GM12891 (cell line): ENCODE results near the gene PEF1.

Experiments
- DNase-seq: peaks from one replicate; pipeline ENCODE4 v3.0.0; 2011; ENCODE audit warnings: low spot score; ENCODE audit not compliant: insufficient read length
- FAIRE-seq: peaks from 2 replicates; lab custom pipeline; 2011; peaks lifted over from hg19 to GRCh38; lab: Jason Lieb, UNC
- PAX5 ChIP-seq: IDR thresholded peaks from 2 replicates; pipeline ENCODE4 v1.6.1; 2011; ENCODE audit warnings: low read length, moderate library complexity, mild to moderate bottlenecking; ENCODE audit not compliant: insufficient read depth, severe bottlenecking
- POLR2A ChIP-seq: IDR thresholded peaks from 2 replicates; pipeline ENCODE4 v1.6.1; 2011; ENCODE audit warnings: low read depth, low read length, control low read depth
- POLR2AphosphoS5 ChIP-seq: IDR thresholded peaks from 2 replicates; pipeline ENCODE4 v1.6.1; 2011; ENCODE audit warnings: low read depth, low read length, control low read depth
- POU2F2 ChIP-seq: IDR thresholded peaks from 2 replicates; pipeline ENCODE4 v1.6.1; 2011; ENCODE audit warnings: low read depth, mild to moderate bottlenecking, control low read depth, low read length, moderate library complexity
- SPI1 ChIP-seq: IDR thresholded peaks from 2 replicates; pipeline ENCODE4 v1.6.1; 2011; ENCODE audit warnings: low read depth, low read length, control low read depth
- TAF1 ChIP-seq: IDR thresholded peaks from 2 replicates; pipeline ENCODE4 v1.6.1; 2011; ENCODE audit warnings: low read depth, low read length, control low read depth

Gene PEF1

DNA sequence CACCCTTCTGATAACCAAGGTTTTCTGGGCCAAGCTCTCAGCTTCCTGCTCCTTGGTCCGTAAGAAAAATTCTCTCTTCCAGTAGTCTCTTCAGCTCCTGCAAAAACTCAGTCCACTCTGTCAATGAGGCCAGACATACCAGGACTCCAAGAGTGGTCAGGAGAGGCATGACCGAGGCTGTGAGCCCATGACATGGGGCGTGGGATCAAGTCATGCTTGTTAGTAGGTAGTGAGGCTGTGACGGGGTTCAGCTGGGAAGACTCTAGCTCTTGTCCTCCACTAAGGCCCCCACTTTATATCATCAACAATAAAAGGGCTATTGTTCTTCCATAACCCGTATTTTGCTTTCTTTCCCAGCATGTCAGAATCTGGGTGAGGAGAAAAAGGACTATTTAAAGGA lies 37.3 kb downstream of the PEF1 start:
- no peak for TF ChIP-seq POLR2A
- no peak for TF ChIP-seq POU2F2
- TF ChIP-seq PAX5 = no peak
- no peak for TF ChIP-seq POLR2AphosphoS5
- no peak for TF ChIP-seq TAF1
- no peak for TF ChIP-seq SPI1
- DNase-seq (no peak), FAIRE-seq (no peak)

DNA sequence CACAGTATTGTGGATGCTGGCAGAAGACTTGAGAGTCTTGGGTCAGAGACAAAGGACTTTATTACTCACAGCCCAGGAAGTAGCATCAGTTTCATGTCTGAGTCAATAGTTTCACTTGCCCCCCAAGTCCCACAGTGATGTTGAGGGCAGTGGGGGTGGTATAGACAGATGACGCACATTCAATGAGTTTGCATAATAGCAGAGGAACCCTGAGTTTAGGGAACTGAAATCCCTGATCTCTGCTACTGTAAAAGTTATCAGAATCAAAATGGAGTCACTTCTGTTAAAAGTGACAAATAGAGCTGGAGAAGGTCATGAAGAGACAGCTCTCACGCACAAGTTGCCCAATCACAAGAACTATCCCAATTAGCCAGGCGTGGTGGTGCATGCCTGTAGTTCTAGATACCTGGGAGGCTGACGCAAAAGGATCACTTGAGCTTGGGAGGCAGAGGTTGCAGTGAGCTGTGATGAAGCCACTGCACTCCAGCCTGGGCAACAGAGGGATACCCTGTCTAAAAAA lies 38.7 kb downstream of the PEF1 start:
- no peak for TF ChIP-seq POLR2A
- TF ChIP-seq POU2F2 = peak; percentile 99
- peak; percentile 98 for TF ChIP-seq SPI1
- no peak for TF ChIP-seq POLR2AphosphoS5
- no peak for TF ChIP-seq PAX5
- TF ChIP-seq TAF1 = peak; percentile 45; the same call in 1 of the 2 replicates
- peak; percentile 64 for DNase-seq
- FAIRE-seq = peak; percentile 97

DNA sequence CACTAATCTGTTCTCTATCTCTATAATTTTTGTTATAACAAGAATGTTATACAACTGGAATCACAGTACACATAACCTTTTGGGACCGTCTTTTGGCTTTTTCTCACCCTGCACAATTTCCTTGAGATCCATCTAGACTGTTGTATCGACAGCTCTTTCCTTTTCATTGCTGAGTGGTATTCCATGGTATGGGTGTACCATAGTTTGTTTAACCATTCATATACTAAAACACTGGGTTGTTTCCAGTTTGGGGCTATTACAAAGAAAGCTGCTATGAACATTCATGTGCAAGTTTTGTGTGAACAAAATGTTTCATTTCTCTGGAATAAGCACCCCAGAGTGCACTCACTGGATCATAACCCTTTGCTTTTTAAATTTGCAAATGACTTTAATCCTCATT lies 42.6 kb downstream of the PEF1 start:
- DNase-seq (no peak), FAIRE-seq (no peak)
- TF ChIP-seq TAF1 (no peak), POU2F2 (no peak), PAX5 (no peak), POLR2AphosphoS5 (no peak), POLR2A (no peak), SPI1 (no peak)

DNA sequence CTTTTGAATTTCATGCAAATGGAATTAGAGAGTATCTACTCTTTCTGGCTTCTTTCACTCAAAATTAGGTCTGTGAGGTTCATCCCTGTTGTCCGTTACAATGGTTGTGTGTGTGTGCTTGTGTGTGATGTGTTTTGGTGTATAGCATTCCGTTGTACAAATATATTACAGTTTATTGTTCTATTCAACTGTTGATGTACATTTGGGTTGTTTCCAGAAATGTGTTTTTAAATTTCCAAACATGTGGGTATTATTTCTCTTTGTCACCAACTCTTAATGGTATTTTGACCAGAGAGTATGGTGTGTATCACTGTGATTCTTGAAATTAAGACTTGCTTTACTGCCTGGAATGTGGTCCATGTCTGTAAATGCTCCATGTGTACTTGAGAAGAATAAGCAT lies 44.0 kb downstream of the PEF1 start:
- TF ChIP-seq POU2F2 (no peak), POLR2AphosphoS5 (no peak), POLR2A (no peak), TAF1 (no peak), PAX5 (no peak), SPI1 (no peak)
- FAIRE-seq (no peak), DNase-seq (no peak)

DNA sequence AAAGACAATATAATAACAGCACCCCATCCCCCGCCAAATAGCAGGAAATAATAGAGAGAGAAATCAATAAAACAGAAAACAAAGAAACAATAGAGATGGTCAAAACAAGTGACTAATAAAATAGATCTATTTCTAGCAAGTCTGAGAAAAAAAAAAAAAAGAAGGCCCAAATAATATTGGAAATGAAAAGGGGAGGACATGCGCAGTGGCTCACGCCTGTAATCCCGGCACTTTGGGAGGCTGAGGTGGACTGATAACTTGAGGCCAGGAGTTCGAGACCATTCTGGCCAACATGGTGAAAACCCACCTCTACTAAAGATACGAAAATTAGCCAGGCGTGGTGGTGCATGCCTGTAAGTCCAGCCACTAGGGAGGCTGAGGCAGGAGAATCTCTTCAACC lies 45.7 kb downstream of the PEF1 start:
- TF ChIP-seq POU2F2 (no peak), POLR2AphosphoS5 (no peak), SPI1 (no peak), TAF1 (no peak), POLR2A (no peak), PAX5 (no peak)
- FAIRE-seq (no peak), DNase-seq (no peak)

DNA sequence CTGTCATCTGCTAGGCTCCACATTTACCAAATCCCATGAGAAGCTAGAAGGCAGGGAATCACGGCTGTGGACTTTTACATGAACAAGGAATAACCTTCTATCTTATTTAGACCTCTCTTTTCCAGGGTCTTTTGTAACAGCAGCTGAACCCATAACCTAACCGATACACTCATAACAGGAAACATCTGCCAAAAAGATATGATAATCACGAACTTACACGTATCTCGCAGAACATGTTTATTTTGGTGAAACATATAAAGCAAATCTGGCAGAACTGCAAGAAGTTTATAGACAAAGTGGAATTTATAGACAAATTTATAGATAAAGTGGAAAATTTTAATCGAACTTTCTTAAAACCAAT lies 48.0 kb downstream of the PEF1 start:
- FAIRE-seq (peak; percentile 40), DNase-seq (no peak)
- TF ChIP-seq POU2F2 (no peak), PAX5 (no peak), SPI1 (no peak), TAF1 (no peak), POLR2AphosphoS5 (no peak), POLR2A (no peak)

DNA sequence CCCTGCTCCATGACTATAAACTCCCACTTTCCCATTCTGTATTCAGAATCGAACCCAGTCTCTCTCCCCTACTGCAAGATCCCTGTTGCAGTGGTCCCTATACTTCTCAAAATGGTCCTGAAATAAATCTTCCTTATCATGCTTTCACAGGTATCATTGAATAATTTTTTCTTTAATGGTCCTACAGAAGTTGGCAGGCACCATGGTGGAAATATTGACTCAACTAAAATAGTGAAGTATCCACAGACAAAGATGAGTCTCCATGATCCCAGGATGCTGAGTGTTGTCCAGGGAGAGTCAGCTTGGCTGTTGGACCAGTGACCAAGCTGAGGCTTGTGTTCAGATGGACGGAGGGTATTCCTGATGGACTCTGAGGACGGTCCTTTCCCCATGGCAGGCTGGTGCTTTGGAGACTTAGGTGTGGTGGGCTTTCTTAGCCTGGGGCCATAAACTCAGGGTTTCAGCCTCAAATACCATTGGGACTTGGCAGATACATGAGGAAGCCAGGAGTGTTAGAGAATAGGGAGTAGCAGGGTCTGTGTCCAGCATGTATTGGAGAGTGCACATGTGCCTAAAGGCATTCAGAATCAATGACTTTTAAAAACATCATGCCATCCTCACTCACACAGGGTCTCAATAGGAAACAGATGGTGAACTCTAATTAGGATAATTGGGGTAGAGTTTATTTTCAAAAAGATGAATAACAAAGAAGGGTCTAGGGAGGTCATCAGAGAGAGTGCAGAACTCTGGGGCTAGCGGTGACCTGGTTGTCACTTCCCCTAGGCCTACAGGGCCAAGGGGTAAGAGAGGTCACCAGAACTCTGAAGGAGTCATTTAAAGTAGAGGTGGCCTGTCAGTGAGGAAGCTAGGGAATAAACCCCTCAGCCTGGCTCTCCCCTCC lies 48.6 kb downstream of the PEF1 start:
- no peak for DNase-seq
- FAIRE-seq = no peak
- TF ChIP-seq SPI1 = peak; percentile 22; the same call in 1 of the 2 replicates
- TF ChIP-seq POLR2A = no peak

DNA sequence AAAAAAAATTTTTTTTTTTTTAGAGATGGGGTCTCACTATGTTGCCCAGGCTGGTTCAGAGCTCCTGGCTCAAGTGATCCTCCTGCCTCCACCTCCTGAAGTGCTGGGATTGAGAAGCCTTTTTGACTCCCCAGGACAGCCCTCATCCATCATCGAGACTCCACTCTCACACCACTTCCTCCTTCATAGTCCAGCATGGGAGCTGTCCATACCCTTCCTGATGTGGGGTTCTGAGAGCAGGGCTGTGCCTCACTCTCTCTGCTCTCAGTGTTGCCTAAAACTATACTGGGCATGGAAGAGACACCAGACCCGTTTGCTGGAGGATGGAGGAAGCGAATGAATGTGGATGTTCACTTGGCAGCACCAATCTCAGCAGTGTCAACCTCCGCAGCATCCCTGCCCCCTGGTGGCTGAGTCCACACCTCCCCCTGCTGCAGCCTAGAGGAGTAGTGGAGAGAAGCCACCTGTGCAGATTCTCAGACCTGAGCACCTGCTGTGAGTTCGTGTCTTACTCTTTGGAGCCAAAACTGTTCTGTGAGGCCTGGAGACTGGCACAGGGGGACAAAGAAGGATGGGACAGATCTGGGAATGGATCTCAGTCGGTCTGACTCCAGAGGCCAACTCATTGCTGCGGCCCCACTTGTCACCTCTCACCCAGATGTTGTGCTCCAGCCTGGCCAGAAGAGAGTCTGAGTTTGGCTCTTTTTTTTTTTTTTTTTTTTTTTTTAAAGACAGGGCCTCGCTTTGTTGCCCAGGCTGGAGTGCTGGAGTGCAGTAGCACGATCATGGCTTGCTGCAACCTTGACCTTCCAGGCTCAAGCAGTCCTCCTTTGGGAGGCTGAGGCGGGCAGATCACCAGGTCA lies 50.7 kb downstream of the PEF1 start:
- peak; percentile 73 for DNase-seq
- peak; percentile 95 for FAIRE-seq
- TF ChIP-seq TAF1 (no peak), SPI1 (peak; percentile 55)

DNA sequence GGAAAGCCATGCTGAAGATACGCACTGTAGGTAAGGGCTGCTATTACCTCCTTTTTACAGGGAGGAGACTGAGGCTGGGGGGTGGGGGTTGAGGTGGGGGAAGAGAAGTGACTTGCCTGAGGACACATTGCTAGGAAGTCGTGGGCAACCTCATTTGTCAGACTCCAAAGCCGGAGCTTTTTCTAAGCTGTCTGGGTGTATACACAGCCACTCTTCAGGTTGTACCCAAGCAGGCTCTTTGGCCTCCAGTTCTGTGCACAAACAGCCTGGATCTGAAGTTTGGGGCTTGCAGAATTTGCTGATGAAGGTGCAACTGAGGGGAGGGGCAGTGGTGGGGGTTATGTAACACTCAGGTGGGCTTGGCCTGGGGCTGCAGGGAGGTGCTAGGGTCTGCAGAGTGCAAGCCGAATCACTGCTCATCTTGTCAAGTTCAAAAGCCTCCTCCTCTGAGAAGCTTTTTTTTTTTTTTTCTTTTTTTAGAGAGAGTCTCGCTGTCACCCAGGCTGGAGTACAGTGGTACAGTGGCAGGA lies 51.5 kb downstream of the PEF1 start:
- FAIRE-seq = no peak

More for the DNA sequence above, 51.5 kb downstream of the PEF1 start:
- no peak for DNase-seq
- TF ChIP-seq SPI1 = no peak
- TF ChIP-seq POLR2A = no peak
- TF ChIP-seq POU2F2 = no peak
- no peak for TF ChIP-seq PAX5
- TF ChIP-seq TAF1 = no peak
- no peak for TF ChIP-seq POLR2AphosphoS5
